ENCODE results near the gene ARHGEF1.

The ARHGEF1 gene

DNA sequence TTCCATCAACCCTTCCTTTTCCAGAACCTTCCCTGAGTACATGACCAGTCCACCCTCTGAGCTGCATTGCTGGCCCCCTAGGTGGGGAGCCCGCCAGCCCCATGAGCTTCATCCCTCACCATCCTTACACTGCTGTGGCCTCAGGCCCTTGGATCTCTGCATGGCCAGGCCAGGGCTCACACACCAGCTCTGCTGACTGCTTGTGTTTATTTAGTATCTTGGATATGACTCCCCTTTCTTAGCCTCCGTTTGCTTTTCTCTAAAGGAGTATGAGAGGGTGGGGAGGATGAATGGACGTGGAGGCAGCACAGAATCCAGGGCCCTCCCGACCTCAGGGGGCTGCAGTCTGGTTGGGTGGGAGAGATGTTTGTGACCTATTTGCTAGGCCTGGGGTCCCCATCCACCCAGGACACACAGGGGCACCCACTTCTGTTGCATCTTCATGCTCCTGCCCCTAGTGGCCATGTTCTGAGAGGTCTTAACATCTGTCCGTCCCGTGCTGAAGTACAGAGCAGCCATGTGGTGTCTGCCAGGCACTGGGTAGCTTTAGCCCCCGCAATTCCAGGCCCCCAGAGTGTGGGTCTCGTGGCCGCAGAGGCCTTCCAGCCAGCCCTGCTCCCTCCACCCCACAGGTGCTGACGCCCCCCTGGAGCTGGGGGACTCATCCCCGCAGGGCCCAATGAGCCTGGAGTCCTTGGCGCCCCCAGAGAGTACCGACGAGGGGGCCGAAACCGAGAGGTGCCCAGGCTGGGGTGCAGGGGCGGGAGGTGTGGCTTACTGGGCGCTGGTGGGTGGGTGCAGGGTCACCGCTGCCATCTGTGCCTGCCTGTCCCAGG is 13.0 kb downstream of the ARHGEF1 start:
- TF ChIP-seq MYC (IDR thresholded peaks at IDR 0.05; ENCODE audit: low read depth, low read length), result no peak
- TF ChIP-seq, protein P1, sequence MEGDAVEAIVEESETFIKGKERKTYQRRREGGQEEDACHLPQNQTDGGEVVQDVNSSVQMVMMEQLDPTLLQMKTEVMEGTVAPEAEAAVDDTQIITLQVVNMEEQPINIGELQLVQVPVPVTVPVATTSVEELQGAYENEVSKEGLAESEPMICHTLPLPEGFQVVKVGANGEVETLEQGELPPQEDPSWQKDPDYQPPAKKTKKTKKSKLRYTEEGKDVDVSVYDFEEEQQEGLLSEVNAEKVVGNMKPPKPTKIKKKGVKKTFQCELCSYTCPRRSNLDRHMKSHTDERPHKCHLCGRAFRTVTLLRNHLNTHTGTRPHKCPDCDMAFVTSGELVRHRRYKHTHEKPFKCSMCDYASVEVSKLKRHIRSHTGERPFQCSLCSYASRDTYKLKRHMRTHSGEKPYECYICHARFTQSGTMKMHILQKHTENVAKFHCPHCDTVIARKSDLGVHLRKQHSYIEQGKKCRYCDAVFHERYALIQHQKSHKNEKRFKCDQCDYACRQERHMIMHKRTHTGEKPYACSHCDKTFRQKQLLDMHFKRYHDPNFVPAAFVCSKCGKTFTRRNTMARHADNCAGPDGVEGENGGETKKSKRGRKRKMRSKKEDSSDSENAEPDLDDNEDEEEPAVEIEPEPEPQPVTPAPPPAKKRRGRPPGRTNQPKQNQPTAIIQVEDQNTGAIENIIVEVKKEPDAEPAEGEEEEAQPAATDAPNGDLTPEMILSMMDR (IDR thresholded peaks at IDR 0.05; ENCODE audit: low read depth, low read length), result peak; percentile 19
- TF ChIP-seq POLR2A (IDR thresholded peaks at IDR 0.05; ENCODE audit: extremely low read depth, insufficient read length), result no peak
- TF ChIP-seq, protein P2, sequence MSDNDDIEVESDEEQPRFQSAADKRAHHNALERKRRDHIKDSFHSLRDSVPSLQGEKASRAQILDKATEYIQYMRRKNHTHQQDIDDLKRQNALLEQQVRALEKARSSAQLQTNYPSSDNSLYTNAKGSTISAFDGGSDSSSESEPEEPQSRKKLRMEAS (IDR thresholded peaks at IDR 0.05; ENCODE audit: low read depth, low read length), result no peak
- H3K4me3 ChIP-seq (ENCODE audit: low read depth, low read length), result no peak overlapping the region
- DNase-seq (ENCODE audit: low read depth), result no peak

- TF ChIP-seq, protein P1 (IDR thresholded peaks at IDR 0.05; ENCODE audit: low read depth, low read length), result no peak
- TF ChIP-seq POLR2A (IDR thresholded peaks at IDR 0.05; ENCODE audit: extremely low read depth, insufficient read length), result no peak
- TF ChIP-seq MYC (IDR thresholded peaks at IDR 0.05; ENCODE audit: low read depth, low read length), result no peak
- TF ChIP-seq, protein P2 (IDR thresholded peaks at IDR 0.05; ENCODE audit: low read depth, low read length), result no peak
- no peak for DNase-seq (ENCODE audit: low read depth)
Observed at GRCh38 chr19:41896581-41896942, 13.6 kb downstream of the ARHGEF1 start.

GRCh38 chr19:41897181-41897580 is 14.2 kb downstream of the ARHGEF1 start:
- DNase-seq (ENCODE audit: low read depth), result no peak
- TF ChIP-seq, protein P2 (IDR thresholded peaks at IDR 0.05; ENCODE audit: low read depth, low read length), result no peak
- no peak for TF ChIP-seq POLR2A (IDR thresholded peaks at IDR 0.05; ENCODE audit: extremely low read depth, insufficient read length)
- TF ChIP-seq, protein P1 (IDR thresholded peaks at IDR 0.05; ENCODE audit: low read depth, low read length), result no peak
- no peak for TF ChIP-seq MYC (IDR thresholded peaks at IDR 0.05; ENCODE audit: low read depth, low read length)
- no peak overlapping the region for H3K4me3 ChIP-seq (ENCODE audit: low read depth, low read length)

More at GRCh38 chr19:41896581-41896942, 13.6 kb downstream of the ARHGEF1 start:
- H3K4me3 ChIP-seq (ENCODE audit: low read depth, low read length), result no peak overlapping the region

- H3K4me3 ChIP-seq (ENCODE audit: low read depth, low read length), result no peak overlapping the region
- TF ChIP-seq MYC (IDR thresholded peaks at IDR 0.05; ENCODE audit: low read depth, low read length) (no peak), POLR2A (IDR thresholded peaks at IDR 0.05; ENCODE audit: extremely low read depth, insufficient read length) (no peak)
- TF ChIP-seq, protein P2 (IDR thresholded peaks at IDR 0.05; ENCODE audit: low read depth, low read length), result no peak
- TF ChIP-seq, protein P1 (IDR thresholded peaks at IDR 0.05; ENCODE audit: low read depth, low read length), result no peak
- no peak for DNase-seq (ENCODE audit: low read depth)
Observed at GRCh38 chr19:41897820-41898219, 14.8 kb downstream of the ARHGEF1 start.

GRCh38 chr19:41898235-41898634 is 15.3 kb downstream of the ARHGEF1 start:
- DNase-seq (ENCODE audit: low read depth), result no peak
- no peak overlapping the region for H3K4me3 ChIP-seq (ENCODE audit: low read depth, low read length)
- no peak for TF ChIP-seq POLR2A (IDR thresholded peaks at IDR 0.05; ENCODE audit: extremely low read depth, insufficient read length)
- TF ChIP-seq, protein P2 (IDR thresholded peaks at IDR 0.05; ENCODE audit: low read depth, low read length), result no peak
- TF ChIP-seq, protein P1 (IDR thresholded peaks at IDR 0.05; ENCODE audit: low read depth, low read length), result no peak
- TF ChIP-seq MYC (IDR thresholded peaks at IDR 0.05; ENCODE audit: low read depth, low read length), result no peak
